Brain microvascular endothelial cell (primary cell): ENCODE results near the gene RBM22.
A peak's percentile ranks its signal among the peaks of the same experiment; 100 is the strongest.

Experiments
- DNase-seq: peaks from one replicate; pipeline ENCODE4 v3.0.0-alpha.2; 2020
- H3K27ac ChIP-seq: fragments of 250-450 bp; sonication (Bioruptor Pico); 2 replicates; pipeline ENCODE4 v1.5.1; 2020; ENCODE audit warnings: mild to moderate bottlenecking, moderate library complexity
- H3K27me3 ChIP-seq: fragments of 250-450 bp; sonication (Bioruptor Pico); replicated peaks from 2 replicates; pipeline ENCODE4 v1.5.1; 2020; ENCODE audit warnings: mild to moderate bottlenecking
- H3K36me3 ChIP-seq: fragments of 250-450 bp; sonication (Bioruptor Pico); replicated peaks from 2 replicates; pipeline ENCODE4 v1.5.1; 2020; ENCODE audit warnings: mild to moderate bottlenecking
- H3K4me3 ChIP-seq: 2 replicates; pipeline ENCODE4 v1.5.1; 2011; ENCODE audit warnings: low read depth, mild to moderate bottlenecking, control low read depth, low read length, moderate library complexity
- in situ Hi-C: cut with HindIII; loops from 2 replicates; pipeline ENCODE4 v1.10.0; 2017; ENCODE audit warnings: low sequenced_read_pairs, low pct_ligation_motif_present
- TF ChIP-seq, protein P1 (sequence below): IDR thresholded peaks from 2 replicates; pipeline ENCODE4 v1.5.1; 2011; ENCODE audit warnings: low read depth, mild to moderate bottlenecking, moderate library complexity, low read length, control low read depth, inconsistent platforms; ENCODE audit errors: missing control alignments

Gene RBM22

DNA sequence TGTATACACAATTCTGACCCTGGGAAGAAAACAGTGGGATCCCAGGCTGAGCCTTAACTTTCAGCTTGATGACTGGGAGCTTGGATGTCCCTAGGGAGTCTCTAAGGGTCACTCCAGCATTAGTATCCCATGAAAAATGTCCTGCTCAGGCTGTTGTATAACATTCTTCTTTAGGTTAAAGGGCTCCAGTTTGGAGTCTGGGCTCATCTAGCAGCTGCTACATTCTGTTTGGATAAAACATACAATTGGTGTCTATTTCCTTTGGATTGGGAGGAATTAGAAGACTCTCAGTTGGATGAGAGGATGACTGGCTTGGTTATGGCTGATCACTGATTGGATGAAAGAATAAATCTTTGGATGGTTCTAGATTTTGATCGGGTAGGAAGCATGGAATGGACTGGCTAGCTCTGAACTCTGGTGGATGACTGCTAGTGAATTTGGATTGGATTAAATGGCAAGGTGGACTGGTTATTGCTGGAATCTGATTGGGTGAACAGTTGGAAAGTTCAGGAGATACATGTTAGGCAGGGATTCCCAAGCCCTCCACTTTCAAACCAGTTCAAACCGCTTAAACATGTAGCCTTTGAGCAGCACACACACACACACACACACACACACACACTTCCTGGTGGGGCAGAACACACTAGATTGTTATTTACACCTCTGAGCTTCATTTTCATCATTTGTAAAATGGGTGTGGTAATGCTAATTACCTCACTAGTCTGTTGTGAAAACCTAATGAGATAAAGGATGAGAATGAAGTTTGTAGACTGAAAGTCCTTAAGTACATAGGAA is 46.9 kb downstream of the RBM22 start:
- Histone ChIP-seq H3K27ac (no peak overlapping the region), H3K27me3 (no peaks in the 10 kb centered on the region), H3K4me3 (no peak overlapping the region), H3K36me3 (peaks cover 25% of the 10 kb centered on the region)
- in situ Hi-C loops = loop anchor here (25.0 kb wide), 1 partner anchor 92 kb away; no protein-coding TSS in a partner anchor
- no peak for DNase-seq
- TF ChIP-seq, protein P1, sequence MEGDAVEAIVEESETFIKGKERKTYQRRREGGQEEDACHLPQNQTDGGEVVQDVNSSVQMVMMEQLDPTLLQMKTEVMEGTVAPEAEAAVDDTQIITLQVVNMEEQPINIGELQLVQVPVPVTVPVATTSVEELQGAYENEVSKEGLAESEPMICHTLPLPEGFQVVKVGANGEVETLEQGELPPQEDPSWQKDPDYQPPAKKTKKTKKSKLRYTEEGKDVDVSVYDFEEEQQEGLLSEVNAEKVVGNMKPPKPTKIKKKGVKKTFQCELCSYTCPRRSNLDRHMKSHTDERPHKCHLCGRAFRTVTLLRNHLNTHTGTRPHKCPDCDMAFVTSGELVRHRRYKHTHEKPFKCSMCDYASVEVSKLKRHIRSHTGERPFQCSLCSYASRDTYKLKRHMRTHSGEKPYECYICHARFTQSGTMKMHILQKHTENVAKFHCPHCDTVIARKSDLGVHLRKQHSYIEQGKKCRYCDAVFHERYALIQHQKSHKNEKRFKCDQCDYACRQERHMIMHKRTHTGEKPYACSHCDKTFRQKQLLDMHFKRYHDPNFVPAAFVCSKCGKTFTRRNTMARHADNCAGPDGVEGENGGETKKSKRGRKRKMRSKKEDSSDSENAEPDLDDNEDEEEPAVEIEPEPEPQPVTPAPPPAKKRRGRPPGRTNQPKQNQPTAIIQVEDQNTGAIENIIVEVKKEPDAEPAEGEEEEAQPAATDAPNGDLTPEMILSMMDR = no peak

DNA sequence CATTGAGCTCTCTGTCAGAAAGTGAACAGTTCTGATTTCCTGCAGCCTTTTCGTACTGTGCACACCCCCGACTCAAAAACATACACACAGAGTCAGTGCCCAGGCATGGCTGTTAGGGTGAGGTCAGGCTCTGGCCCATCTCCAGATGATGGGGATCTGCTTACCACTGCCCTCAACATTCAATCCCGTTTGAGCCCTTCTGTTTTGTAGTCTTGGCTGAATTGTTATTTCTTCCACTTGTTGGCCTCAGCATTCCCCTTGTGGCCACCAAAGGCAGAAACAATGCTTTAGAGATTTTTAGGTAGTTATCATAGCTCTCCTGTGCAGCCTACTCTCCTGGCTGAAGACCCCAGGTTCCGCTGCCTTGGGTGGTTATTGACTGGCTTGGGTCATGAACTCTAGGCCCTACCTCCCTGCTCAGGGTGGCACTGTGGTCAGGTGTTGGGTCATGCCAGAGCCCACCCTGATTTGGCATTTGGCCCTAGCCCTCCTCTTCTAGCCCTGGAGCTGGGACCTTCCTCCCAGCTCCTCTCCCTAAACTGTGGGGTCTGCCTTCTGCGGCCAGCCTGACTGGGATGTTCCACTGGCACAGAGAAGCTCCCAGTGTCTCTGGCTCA is 47.6 kb downstream of the RBM22 start:
- no peaks in the 10 kb centered on the region for H3K27me3 ChIP-seq
- H3K27ac ChIP-seq = no peak overlapping the region
- DNase-seq = no peak
- no peak overlapping the region for H3K4me3 ChIP-seq
- TF ChIP-seq, protein P1 = peak; percentile 64
- in situ Hi-C loops = loop anchor here (25.0 kb wide), 1 partner anchor 91 kb away; no protein-coding TSS in a partner anchor
- peaks cover 32% of the 10 kb centered on the region for H3K36me3 ChIP-seq

GRCh38 chr5:150651924-150652671 is 48.8 kb downstream of the RBM22 start:
- no peaks in the 10 kb centered on the region for H3K27me3 ChIP-seq
- DNase-seq = no peak
- TF ChIP-seq, protein P1 = no peak
- no peak overlapping the region for H3K27ac ChIP-seq
- H3K4me3 ChIP-seq = no peak overlapping the region
- peaks cover 36% of the 10 kb centered on the region for H3K36me3 ChIP-seq
- in situ Hi-C loops = loop anchor here (25.0 kb wide), 1 partner anchor 90 kb away; no protein-coding TSS in a partner anchor

DNA sequence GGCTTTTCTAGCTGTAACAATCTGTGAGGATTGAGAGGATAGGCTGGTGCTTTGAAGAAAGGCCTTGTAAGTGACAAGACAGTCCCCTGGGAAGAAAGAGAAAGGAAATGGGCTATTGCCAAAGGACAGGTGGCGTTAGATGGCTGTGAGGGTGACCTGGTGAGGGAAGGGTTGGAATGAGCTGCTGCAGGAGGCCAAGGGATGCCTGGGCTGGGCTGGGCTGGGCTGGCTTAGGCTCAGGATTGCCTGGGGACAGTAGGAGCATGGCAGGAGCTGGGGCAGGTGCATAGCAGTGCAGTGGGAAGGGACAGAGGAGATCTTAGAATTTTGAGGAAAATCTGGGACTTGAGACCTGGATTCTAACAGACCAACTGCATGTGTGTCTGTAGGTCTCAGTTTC is 49.5 kb downstream of the RBM22 start:
- TF ChIP-seq, protein P1 = no peak
- no peak for DNase-seq
- H3K4me3 ChIP-seq = no peak overlapping the region
- H3K27me3 ChIP-seq = no peaks in the 10 kb centered on the region
- no peak overlapping the region for H3K27ac ChIP-seq
- in situ Hi-C loops = loop anchor here (25.0 kb wide), 1 partner anchor 89 kb away; no protein-coding TSS in a partner anchor
- peaks cover 36% of the 10 kb centered on the region for H3K36me3 ChIP-seq

- TF ChIP-seq, protein P1 = no peak
- Histone ChIP-seq H3K27me3 (no peaks in the 10 kb centered on the region), H3K27ac (no peak overlapping the region), H3K4me3 (no peak overlapping the region), H3K36me3 (peaks cover 36% of the 10 kb centered on the region)
- no peak for DNase-seq
- in situ Hi-C loops = loop anchor here (25.0 kb wide), 1 partner anchor 88 kb away; no protein-coding TSS in a partner anchor
These were observed 50.5 kb downstream of the RBM22 start for GRCh38 chr5:150650021-150651006.
